ENCODE data around the gene PDZD8.

The PDZD8 gene

GRCh38 chr10:117390420-117390819 is 15.2 kb upstream of the PDZD8 start:
- Histone ChIP-seq H4K20me1 (ENCODE audit: insufficient read depth, low read length) (no peaks in the 10 kb centered on the region), H3K9me3 (ENCODE audit: insufficient read depth, low read length) (no peaks in the 10 kb centered on the region), H3K36me3 (replicated peaks; ENCODE audit: low read depth, low read length) (no peaks in the 10 kb centered on the region), H3K27ac (ENCODE audit: low read length) (no peak overlapping the region), H2AFZ (ENCODE audit: low read depth, low read length) (no peak overlapping the region), H3K4me2 (ENCODE audit: low read length) (no peak overlapping the region), H3K27me3 (ENCODE audit: low read depth, low read length) (peaks cover 15% of the 10 kb centered on the region; the same call in 1 of the 2 replicates), H3K79me2 (ENCODE audit: low read length) (no peaks in the 10 kb centered on the region), H3K9ac (ENCODE audit: low read length) (no peak overlapping the region), H3K4me3 (ENCODE audit: low read length) (no peak overlapping the region), H3K4me1 (ENCODE audit: low read length) (no peaks in the 10 kb centered on the region)
- TF ChIP-seq CTCF (IDR thresholded peaks at IDR 0.05; ENCODE audit: low read depth, low read length): no peak
- TF ChIP-seq EZH2phosphoT487 (IDR thresholded peaks at IDR 0.05; ENCODE audit: low read depth): no peak

GRCh38 chr10:117386805-117387204 is 11.6 kb upstream of the PDZD8 start:
- Histone ChIP-seq H3K9me3 (ENCODE audit: insufficient read depth, low read length) (no peaks in the 10 kb centered on the region), H2AFZ (ENCODE audit: low read depth, low read length) (no peak overlapping the region), H3K79me2 (ENCODE audit: low read length) (no peaks in the 10 kb centered on the region), H3K4me2 (ENCODE audit: low read length) (no peak overlapping the region), H3K9ac (ENCODE audit: low read length) (no peak overlapping the region), H3K4me1 (ENCODE audit: low read length) (no peaks in the 10 kb centered on the region), H3K27ac (ENCODE audit: low read length) (no peak overlapping the region), H4K20me1 (ENCODE audit: insufficient read depth, low read length) (no peaks in the 10 kb centered on the region), H3K27me3 (ENCODE audit: low read depth, low read length) (peaks cover 21% of the 10 kb centered on the region; the same call in 1 of the 2 replicates), H3K4me3 (ENCODE audit: low read length) (no peak overlapping the region), H3K36me3 (replicated peaks; ENCODE audit: low read depth, low read length) (no peaks in the 10 kb centered on the region)
- no peak for TF ChIP-seq EZH2phosphoT487 (IDR thresholded peaks at IDR 0.05; ENCODE audit: low read depth)
- TF ChIP-seq CTCF (IDR thresholded peaks at IDR 0.05; ENCODE audit: low read depth, low read length): no peak

- no peak for TF ChIP-seq EZH2phosphoT487 (IDR thresholded peaks at IDR 0.05; ENCODE audit: low read depth)
- H3K4me3 ChIP-seq (ENCODE audit: low read length): no peak overlapping the region
- H3K79me2 ChIP-seq (ENCODE audit: low read length): no peaks in the 10 kb centered on the region
- no peaks in the 10 kb centered on the region for H4K20me1 ChIP-seq (ENCODE audit: insufficient read depth, low read length)
- H2AFZ ChIP-seq (ENCODE audit: low read depth, low read length): no peak overlapping the region
- no peaks in the 10 kb centered on the region for H3K36me3 ChIP-seq (replicated peaks; ENCODE audit: low read depth, low read length)
- H3K4me1 ChIP-seq (ENCODE audit: low read length): no peaks in the 10 kb centered on the region
- no peaks in the 10 kb centered on the region for H3K9me3 ChIP-seq (ENCODE audit: insufficient read depth, low read length)
- H3K27ac ChIP-seq (ENCODE audit: low read length): no peak overlapping the region
- no peak overlapping the region for H3K9ac ChIP-seq (ENCODE audit: low read length)
- peaks cover 27% of the 10 kb centered on the region; the same call in 1 of the 2 replicates for H3K27me3 ChIP-seq (ENCODE audit: low read depth, low read length)
- no peak overlapping the region for H3K4me2 ChIP-seq (ENCODE audit: low read length)
Measured at GRCh38 chr10:117382861-117383260, 7.6 kb upstream of the PDZD8 start.

- 0 out of 2 replicates have a peak, but pooled peaks cover 4% of the 10 kb centered on the region for H3K27me3 ChIP-seq (ENCODE audit: low read depth, low read length)
- peak overlapping the region; percentile 81 for H3K9ac ChIP-seq (ENCODE audit: low read length)
- peak overlapping the region; percentile 93 for H3K4me2 ChIP-seq (ENCODE audit: low read length)
- H4K20me1 ChIP-seq (ENCODE audit: insufficient read depth, low read length): peaks cover 25% of the 10 kb centered on the region
- H3K9me3 ChIP-seq (ENCODE audit: insufficient read depth, low read length): no peaks in the 10 kb centered on the region
- H2AFZ ChIP-seq (ENCODE audit: low read depth, low read length): no peak overlapping the region
- H3K4me1 ChIP-seq (ENCODE audit: low read length): peaks cover 16% of the 10 kb centered on the region
- H3K36me3 ChIP-seq (replicated peaks; ENCODE audit: low read depth, low read length): no peaks in the 10 kb centered on the region
- peak overlapping the region; percentile 30; the same call in 1 of the 2 replicates for H3K27ac ChIP-seq (ENCODE audit: low read length)
- peak overlapping the region; percentile 83 for H3K4me3 ChIP-seq (ENCODE audit: low read length)
- peaks cover 53% of the 10 kb centered on the region for H3K79me2 ChIP-seq (ENCODE audit: low read length)
- TF ChIP-seq EZH2phosphoT487 (IDR thresholded peaks at IDR 0.05; ENCODE audit: low read depth) (no peak), CTCF (IDR thresholded peaks at IDR 0.05; ENCODE audit: low read depth, low read length) (no peak)
Measured at GRCh38 chr10:117374506-117375359, 507 bp downstream of the PDZD8 start.
